Measurements from ENCODE around the gene SH3RF3.

SH3RF3 gene

DNA sequence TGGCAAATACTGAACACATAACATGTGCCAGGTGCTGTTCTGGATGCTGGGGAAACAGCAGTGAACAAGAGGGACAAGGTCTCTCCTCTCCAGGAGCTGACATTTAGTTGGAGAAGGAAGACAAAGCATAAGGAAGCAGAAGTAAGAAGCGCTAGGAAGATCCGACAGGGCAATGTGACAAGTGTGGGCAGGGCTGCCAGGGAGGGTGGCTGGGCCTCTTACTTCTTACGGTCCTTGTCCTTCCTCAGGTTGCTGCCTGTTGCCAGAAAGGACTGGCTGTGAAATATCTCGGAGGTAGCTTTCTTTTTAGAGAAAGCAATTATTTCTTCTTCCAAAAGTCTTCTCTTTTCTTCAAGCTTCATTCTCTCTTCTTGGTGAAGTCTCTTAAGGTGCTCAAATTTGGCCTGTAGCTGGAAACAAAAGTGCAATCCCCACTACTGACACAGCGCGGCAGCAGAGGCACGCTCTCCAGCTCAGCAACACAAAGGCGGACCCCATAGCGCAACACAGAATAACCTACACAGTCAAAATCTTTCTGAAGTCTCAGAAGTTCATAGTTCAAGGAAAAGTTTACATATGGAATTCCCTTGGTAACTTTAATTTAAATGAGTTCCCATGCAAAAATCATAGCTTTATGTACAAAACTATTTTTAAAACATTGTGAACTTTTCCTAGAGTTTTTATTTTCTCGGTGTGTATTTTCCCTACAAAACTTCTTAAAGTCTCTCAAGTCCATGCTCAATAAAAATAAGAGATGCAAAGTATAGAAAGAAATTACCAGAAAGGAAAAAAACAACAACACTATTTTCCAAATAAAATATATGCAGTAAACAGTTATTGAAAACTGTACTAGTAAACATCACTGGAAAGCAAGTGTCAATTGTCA lies 417.1 kb downstream of the SH3RF3 start:
- TF ChIP-seq SIN3A (IDR thresholded peaks at IDR 0.05; ENCODE audit: borderline replicate concordance, insufficient read depth, low read length) (no peak), FOXP2 (optimal IDR thresholded peaks at IDR 0.05; ENCODE audit: borderline replicate concordance, extremely low read depth, extremely low read length, insufficient read depth) (peak; percentile 51)

- TF ChIP-seq FOXP2 (optimal IDR thresholded peaks at IDR 0.05; ENCODE audit: borderline replicate concordance, extremely low read depth, extremely low read length, insufficient read depth) (no peak), POLR2AphosphoS5 (IDR thresholded peaks at IDR 0.05; ENCODE audit: low read depth, low read length) (no peak), TAF1 (IDR thresholded peaks at IDR 0.05; ENCODE audit: borderline replicate concordance, insufficient read depth, low read length) (no peak), SIN3A (IDR thresholded peaks at IDR 0.05; ENCODE audit: borderline replicate concordance, insufficient read depth, low read length) (no peak), REST (IDR thresholded peaks at IDR 0.05; ENCODE audit: insufficient read depth in 1 of 2, low read depth in 2 of 2, low read length in 2 of 2) (no peak)
Measured at GRCh38 chr2:109547280-109547679, 418.3 kb downstream of the SH3RF3 start.

GRCh38 chr2:109549016-109549590 lies 420.1 kb downstream of the SH3RF3 start:
- no peak for TF ChIP-seq POLR2AphosphoS5 (IDR thresholded peaks at IDR 0.05; ENCODE audit: low read depth, low read length)
- TF ChIP-seq TAF1 (IDR thresholded peaks at IDR 0.05; ENCODE audit: borderline replicate concordance, insufficient read depth, low read length) = no peak
- TF ChIP-seq FOXP2 (optimal IDR thresholded peaks at IDR 0.05; ENCODE audit: borderline replicate concordance, extremely low read depth, extremely low read length, insufficient read depth) = no peak
- no peak for TF ChIP-seq REST (IDR thresholded peaks at IDR 0.05; ENCODE audit: insufficient read depth in 1 of 2, low read depth in 2 of 2, low read length in 2 of 2)
- no peak for TF ChIP-seq SIN3A (IDR thresholded peaks at IDR 0.05; ENCODE audit: borderline replicate concordance, insufficient read depth, low read length)
